DND-41 (cell line): ENCODE measurements around the gene TAF4.

Experiments
- EZH2 ChIP-seq: IDR thresholded peaks from 3 replicates; pipeline ENCODE4 v1.6.1; 2012; ENCODE audit warnings: borderline replicate concordance, low read depth, mild to moderate bottlenecking, moderate library complexity, low read length, inconsistent platforms; ENCODE audit not compliant: severe bottlenecking
- TF ChIP-seq, protein P1 (sequence below): IDR thresholded peaks from 2 replicates; pipeline ENCODE4 v1.5.1; 2012; ENCODE audit warnings: borderline replicate concordance, low read length, moderate library complexity, mild to moderate bottlenecking; ENCODE audit not compliant: poor library complexity, severe bottlenecking; ENCODE audit errors: extremely low read depth

- TF ChIP-seq, protein P1, sequence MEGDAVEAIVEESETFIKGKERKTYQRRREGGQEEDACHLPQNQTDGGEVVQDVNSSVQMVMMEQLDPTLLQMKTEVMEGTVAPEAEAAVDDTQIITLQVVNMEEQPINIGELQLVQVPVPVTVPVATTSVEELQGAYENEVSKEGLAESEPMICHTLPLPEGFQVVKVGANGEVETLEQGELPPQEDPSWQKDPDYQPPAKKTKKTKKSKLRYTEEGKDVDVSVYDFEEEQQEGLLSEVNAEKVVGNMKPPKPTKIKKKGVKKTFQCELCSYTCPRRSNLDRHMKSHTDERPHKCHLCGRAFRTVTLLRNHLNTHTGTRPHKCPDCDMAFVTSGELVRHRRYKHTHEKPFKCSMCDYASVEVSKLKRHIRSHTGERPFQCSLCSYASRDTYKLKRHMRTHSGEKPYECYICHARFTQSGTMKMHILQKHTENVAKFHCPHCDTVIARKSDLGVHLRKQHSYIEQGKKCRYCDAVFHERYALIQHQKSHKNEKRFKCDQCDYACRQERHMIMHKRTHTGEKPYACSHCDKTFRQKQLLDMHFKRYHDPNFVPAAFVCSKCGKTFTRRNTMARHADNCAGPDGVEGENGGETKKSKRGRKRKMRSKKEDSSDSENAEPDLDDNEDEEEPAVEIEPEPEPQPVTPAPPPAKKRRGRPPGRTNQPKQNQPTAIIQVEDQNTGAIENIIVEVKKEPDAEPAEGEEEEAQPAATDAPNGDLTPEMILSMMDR = no peak
- no peak for TF ChIP-seq EZH2
These were observed 22.8 kb upstream of the TAF4 start for GRCh38 chr20:62088258-62089127.
